MG63 (cell line): ENCODE results near the gene GRIN2B. TPM values are rescaled to one million over a fixed set of nuclear protein-coding genes. Genes with fewer than 3 reads are reported as not detected.

ENCODE experiments used
- DNase-seq: peaks from one replicate; pipeline ENCODE4 v3.0.0-alpha.2; 2020
- H3K27me3 ChIP-seq: fragments of 250-450 bp; sonication (Bioruptor Pico); 2 replicates; pipeline ENCODE4 v1.5.1; 2020; ENCODE audit warnings: mild to moderate bottlenecking, moderate library complexity
- H3K36me3 ChIP-seq: fragments of 250-450 bp; sonication (Bioruptor Pico); 2 replicates; pipeline ENCODE4 v1.5.1; 2020; ENCODE audit warnings: mild to moderate bottlenecking, moderate library complexity
- H3K4me3 ChIP-seq: fragments of 250-450 bp; sonication (Bioruptor Pico); 2 replicates; pipeline ENCODE4 v1.5.1; 2020; ENCODE audit warnings: mild to moderate bottlenecking, moderate library complexity
- H3K9me3 ChIP-seq: fragments of 250-450 bp; sonication (Bioruptor Pico); 2 replicates; pipeline ENCODE4 v1.5.1; 2020; ENCODE audit warnings: mild to moderate bottlenecking, moderate library complexity
- total RNA-seq: library from RNA; depleted of rRNA; stranded (reverse); fragments of >200 nt; shearing (Covaris generic); gene quantifications from 2 replicates; pipeline ENCODE4 v1.2.3, GENCODE V29; 2014; ENCODE audit warnings: low replicate concordance

GRIN2B gene
- total RNA-seq, 1 experiment from 2014 or later: 0.56 TPM

GRCh38 chr12:13935169-13935568, 46.2 kb downstream of the GRIN2B start:
- DNase-seq: no peak
- Histone ChIP-seq H3K27me3 (no peaks in the 10 kb centered on the region), H3K36me3 (no peaks in the 10 kb centered on the region), H3K9me3 (peaks cover 9% of the 10 kb centered on the region), H3K4me3 (no peak overlapping the region)
